ENCODE data around the gene ITLN1. TPM values are rescaled to one million over a fixed set of nuclear protein-coding genes. Genes with fewer than 3 reads are reported as not detected.
"Not testable (repeated sequence)": the region's sequence is repeated elsewhere in the genome, so short reads cannot be mapped to it uniquely, and the experiment has no call there.

Gene ITLN1
- total RNA-seq, result not detected

- ATAC-seq (replicated peaks), result no peak
- Mint-ChIP-seq H3K9me3 (no peaks in the 10 kb centered on the region), H3K4me3 (no peak within 1 kb of the TSS), H3K4me1 (no peaks in the 10 kb centered on the region), H3K27ac (no peak within 1 kb of the TSS), H3K27me3 (peaks cover 7% of the 10 kb centered on the region), H3K36me3 (ENCODE audit: low read depth) (no peaks in the 10 kb centered on the region)
Observed at GRCh38 chr1:160885042-160885441, at the start of gene ITLN1. TSS of gene ITLN1 (minus strand) at chr1:160885180. CDS start at chr1:160884877, 303 bp downstream.

GRCh38 chr1:160933305-160933704 is 48.3 kb upstream of the ITLN1 start:
- H3K9me3 Mint-ChIP-seq; H3K36me3 Mint-ChIP-seq (ENCODE audit: low read depth); H3K27me3 Mint-ChIP-seq; ATAC-seq (replicated peaks); H3K4me1 Mint-ChIP-seq; H3K4me3 Mint-ChIP-seq; H3K27ac Mint-ChIP-seq: not testable (repeated sequence)

- H3K27ac Mint-ChIP-seq, result no peak overlapping the region
- H3K27me3 Mint-ChIP-seq, result peaks cover 3% of the 10 kb centered on the region
- no peak overlapping the region for H3K4me3 Mint-ChIP-seq
- H3K4me1 Mint-ChIP-seq, result no peaks in the 10 kb centered on the region
- H3K36me3 Mint-ChIP-seq (ENCODE audit: low read depth), result no peaks in the 10 kb centered on the region
- no peak for ATAC-seq (replicated peaks)
- H3K9me3 Mint-ChIP-seq, result no peaks in the 10 kb centered on the region
Observed at GRCh38 chr1:160925652-160926244, 40.8 kb upstream of the ITLN1 start.

GRCh38 chr1:160924791-160925651 is 40.0 kb upstream of the ITLN1 start:
- Mint-ChIP-seq H3K4me1 (no peaks in the 10 kb centered on the region), H3K36me3 (ENCODE audit: low read depth) (no peaks in the 10 kb centered on the region), H3K4me3 (no peak overlapping the region), H3K27me3 (peaks cover 3% of the 10 kb centered on the region), H3K27ac (no peak overlapping the region), H3K9me3 (no peaks in the 10 kb centered on the region)
- ATAC-seq (replicated peaks), result no peak

DNA sequence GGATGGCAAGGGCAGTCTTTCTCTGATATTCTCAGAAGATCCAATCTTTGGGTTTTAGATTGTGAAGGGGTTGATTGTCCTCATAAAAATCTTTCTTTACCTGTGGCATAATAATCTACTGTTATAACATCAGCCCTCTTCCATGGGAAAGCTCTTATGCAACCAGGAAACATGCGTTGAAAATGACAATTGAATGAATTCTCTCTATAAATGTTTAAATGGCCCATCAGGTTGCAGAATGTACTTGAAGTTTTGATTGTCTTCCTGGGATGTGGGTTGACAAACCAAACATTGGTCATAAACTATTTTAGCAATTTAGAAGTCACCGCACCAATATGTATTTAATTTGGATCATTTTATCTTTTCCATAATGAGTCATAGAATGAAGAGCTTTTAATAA is 31.7 kb upstream of the ITLN1 start:
- Mint-ChIP-seq H3K9me3 (no peaks in the 10 kb centered on the region), H3K36me3 (ENCODE audit: low read depth) (no peaks in the 10 kb centered on the region), H3K27me3 (peaks cover 13% of the 10 kb centered on the region), H3K4me3 (no peak overlapping the region), H3K27ac (no peak overlapping the region), H3K4me1 (no peaks in the 10 kb centered on the region)
- ATAC-seq (replicated peaks), result no peak

DNA sequence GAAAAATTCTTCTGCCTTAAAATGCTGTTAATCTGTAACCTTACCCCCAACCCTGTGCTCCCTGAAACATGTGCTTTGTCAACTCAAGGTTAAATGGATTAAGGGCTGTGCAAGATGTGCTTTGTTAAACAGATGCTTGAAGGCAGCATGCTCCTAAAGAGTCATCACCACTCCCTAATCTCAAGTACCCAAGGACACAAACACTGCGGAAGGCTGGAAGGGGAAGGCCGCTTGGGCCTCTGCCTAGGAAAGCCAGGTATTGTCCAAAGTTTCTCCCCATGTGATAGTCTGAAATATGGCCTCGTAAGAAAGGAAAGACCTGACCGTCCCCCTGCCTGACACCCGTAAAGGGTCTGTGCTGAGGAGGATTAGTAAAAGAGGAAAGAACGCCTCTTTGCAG is 28.2 kb upstream of the ITLN1 start:
- not testable (repeated sequence) for H3K27ac Mint-ChIP-seq; H3K36me3 Mint-ChIP-seq (ENCODE audit: low read depth); H3K27me3 Mint-ChIP-seq; H3K9me3 Mint-ChIP-seq; ATAC-seq (replicated peaks); H3K4me1 Mint-ChIP-seq; H3K4me3 Mint-ChIP-seq

DNA sequence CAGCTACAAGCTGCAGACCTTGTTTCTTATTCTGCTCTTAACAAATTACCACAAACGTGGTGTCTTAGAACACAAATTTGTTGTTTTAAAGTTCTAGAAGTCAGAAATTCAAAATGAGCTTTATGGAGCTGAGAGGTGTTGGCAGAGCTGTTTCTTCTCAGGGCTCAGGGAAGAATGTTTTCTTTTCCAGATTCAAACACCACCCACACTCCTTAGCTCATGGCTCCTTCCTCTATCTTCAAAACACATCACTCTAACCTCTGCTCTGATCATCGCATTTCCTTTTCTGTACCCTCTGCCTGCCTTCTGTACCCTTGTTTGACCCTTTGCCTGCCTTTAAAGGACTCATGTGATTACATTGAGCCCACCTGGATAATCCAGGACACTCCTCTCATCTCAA is 26.9 kb upstream of the ITLN1 start:
- Mint-ChIP-seq H3K36me3 (ENCODE audit: low read depth) (no peaks in the 10 kb centered on the region), H3K4me3 (no peak overlapping the region), H3K4me1 (no peaks in the 10 kb centered on the region), H3K9me3 (no peaks in the 10 kb centered on the region), H3K27ac (no peak overlapping the region), H3K27me3 (no peaks in the 10 kb centered on the region)
- ATAC-seq (replicated peaks), result no peak

GRCh38 chr1:160911441-160911840 is 26.5 kb upstream of the ITLN1 start:
- H3K27me3 Mint-ChIP-seq, result no peaks in the 10 kb centered on the region
- H3K9me3 Mint-ChIP-seq, result no peaks in the 10 kb centered on the region
- H3K27ac Mint-ChIP-seq, result no peak overlapping the region
- ATAC-seq (replicated peaks), result no peak
- H3K4me3 Mint-ChIP-seq, result no peak overlapping the region
- H3K36me3 Mint-ChIP-seq (ENCODE audit: low read depth), result no peaks in the 10 kb centered on the region
- no peaks in the 10 kb centered on the region for H3K4me1 Mint-ChIP-seq

GRCh38 chr1:160910170-160910750 is 25.3 kb upstream of the ITLN1 start:
- Mint-ChIP-seq H3K4me3 (no peak overlapping the region), H3K27me3 (no peaks in the 10 kb centered on the region), H3K9me3 (no peaks in the 10 kb centered on the region), H3K36me3 (ENCODE audit: low read depth) (no peaks in the 10 kb centered on the region), H3K4me1 (no peaks in the 10 kb centered on the region), H3K27ac (no peak overlapping the region)
- ATAC-seq (replicated peaks), result no peak

DNA sequence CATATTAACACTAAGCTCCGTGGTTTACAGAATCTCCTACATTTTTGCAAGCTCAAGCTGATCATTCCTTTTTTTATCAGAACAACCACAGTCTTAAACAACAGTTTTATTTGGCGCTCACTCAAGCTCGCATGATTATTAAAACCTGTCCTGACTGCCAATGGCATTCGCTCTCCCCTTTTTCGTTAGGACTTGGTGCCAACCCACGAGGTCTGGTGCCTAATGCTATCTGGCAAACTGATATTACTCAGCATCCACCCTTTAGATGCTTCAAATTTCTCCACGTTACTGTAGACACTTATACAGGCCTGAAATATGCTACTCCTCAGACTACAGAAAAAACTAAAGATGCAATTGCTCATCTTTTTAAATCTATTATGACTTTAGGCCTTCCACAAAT is 23.0 kb upstream of the ITLN1 start:
- ATAC-seq (replicated peaks), result no peak
- H3K27ac Mint-ChIP-seq, result no peak overlapping the region
- H3K36me3 Mint-ChIP-seq (ENCODE audit: low read depth), result no peaks in the 10 kb centered on the region
- no peaks in the 10 kb centered on the region for H3K27me3 Mint-ChIP-seq
- no peak overlapping the region for H3K4me3 Mint-ChIP-seq
- no peaks in the 10 kb centered on the region for H3K4me1 Mint-ChIP-seq
- H3K9me3 Mint-ChIP-seq, result no peaks in the 10 kb centered on the region

DNA sequence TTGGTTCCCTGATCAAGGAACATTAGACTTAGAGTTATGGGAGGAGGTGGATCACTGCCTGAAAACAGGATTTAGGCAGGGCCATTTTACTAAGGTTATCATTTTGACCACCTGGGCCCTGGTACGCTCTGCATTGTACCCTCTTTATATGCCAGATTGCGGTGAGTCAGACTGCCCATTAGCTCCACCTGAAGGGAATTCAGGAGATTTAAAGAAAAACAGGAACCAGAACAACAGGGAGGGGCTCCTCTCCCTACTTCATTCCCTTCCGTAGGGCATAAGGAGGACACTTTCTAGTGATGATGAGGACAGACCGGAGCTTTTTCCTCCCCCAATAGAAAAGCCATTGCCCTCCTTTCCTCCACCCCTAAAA is 20.6 kb upstream of the ITLN1 start:
- ATAC-seq (replicated peaks), result no peak
- H3K4me1 Mint-ChIP-seq, result no peaks in the 10 kb centered on the region
- no peak overlapping the region for H3K27ac Mint-ChIP-seq
- H3K4me3 Mint-ChIP-seq, result no peak overlapping the region
- no peaks in the 10 kb centered on the region for H3K36me3 Mint-ChIP-seq (ENCODE audit: low read depth)
- no peaks in the 10 kb centered on the region for H3K9me3 Mint-ChIP-seq
- no peaks in the 10 kb centered on the region for H3K27me3 Mint-ChIP-seq

- H3K27ac Mint-ChIP-seq, result no peak overlapping the region
- no peaks in the 10 kb centered on the region for H3K4me1 Mint-ChIP-seq
- no peak for ATAC-seq (replicated peaks)
- no peak overlapping the region for H3K4me3 Mint-ChIP-seq
- no peaks in the 10 kb centered on the region for H3K9me3 Mint-ChIP-seq
- no peaks in the 10 kb centered on the region for H3K36me3 Mint-ChIP-seq (ENCODE audit: low read depth)
- H3K27me3 Mint-ChIP-seq, result no peaks in the 10 kb centered on the region
Observed at GRCh38 chr1:160904783-160905616, 20.0 kb upstream of the ITLN1 start.

- H3K27ac Mint-ChIP-seq; H3K4me1 Mint-ChIP-seq; ATAC-seq (replicated peaks); H3K4me3 Mint-ChIP-seq; H3K9me3 Mint-ChIP-seq; H3K27me3 Mint-ChIP-seq; H3K36me3 Mint-ChIP-seq (ENCODE audit: low read depth): not testable (repeated sequence)
Observed at GRCh38 chr1:160902251-160902650, 17.3 kb upstream of the ITLN1 start.

GRCh38 chr1:160901768-160902167 is 16.8 kb upstream of the ITLN1 start:
- Mint-ChIP-seq H3K27ac (no peak overlapping the region), H3K4me3 (no peak overlapping the region), H3K36me3 (ENCODE audit: low read depth) (no peaks in the 10 kb centered on the region), H3K27me3 (no peaks in the 10 kb centered on the region), H3K9me3 (no peaks in the 10 kb centered on the region), H3K4me1 (no peaks in the 10 kb centered on the region)
- ATAC-seq (replicated peaks), result no peak

All from activated T-helper 17 cell treated with anti-CD3 and anti-CD28 coated beads, Interleukin-2, amount 50 U/mL, for 72 hours (primary cell).